DMS 273 (cell line): ENCODE data around the gene ADCK2.
"Not testable (repeated sequence)": the region's sequence is repeated elsewhere in the genome, so short reads cannot be mapped to it uniquely, and the experiment has no call there.

Experiments
- DNase-seq: peaks from one replicate; lab custom pipeline; 2025; ENCODE audit not compliant: unreplicated experiment; lab: John Stamatoyannopoulos, UW

ADCK2 gene

GRCh38 chr7:140734729-140735128, 62.0 kb downstream of the ADCK2 start:
- DNase-seq, result no peak

DNA sequence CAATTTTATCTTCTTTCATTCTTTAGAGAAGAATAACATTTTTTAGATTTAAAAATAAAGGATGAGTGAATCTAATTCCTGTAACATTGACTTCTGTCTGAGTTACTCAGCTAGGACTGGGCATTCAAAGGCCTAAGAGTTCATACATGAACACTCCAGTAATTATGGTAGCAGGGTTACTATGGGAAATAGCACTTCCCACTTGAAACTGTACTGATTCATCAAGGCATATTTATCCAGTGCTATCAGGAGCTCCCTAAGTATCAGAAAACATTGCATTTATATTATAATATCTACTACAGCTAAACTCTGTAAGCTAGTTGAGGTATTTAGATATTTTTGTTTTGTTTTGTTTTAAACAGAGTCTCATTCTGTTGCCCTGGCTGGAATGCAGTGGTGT, 65.5 kb downstream of the ADCK2 start:
- no peak for DNase-seq

GRCh38 chr7:140743255-140743654, 70.5 kb downstream of the ADCK2 start:
- not testable (repeated sequence) for DNase-seq

- no peak for DNase-seq
Observed at GRCh38 chr7:140744005-140744404, 71.3 kb downstream of the ADCK2 start.
